ENCODE measurements around the gene TRIM26.
"Not testable (repeated sequence)": the region's sequence is repeated elsewhere in the genome, so short reads cannot be mapped to it uniquely, and the experiment has no call there.

The TRIM26 gene

GRCh38 chr6:30152910-30153610 lies 60.1 kb downstream of the TRIM26 start:
- no peak for DNase-seq

- no peak for DNase-seq
These were observed 61.1 kb downstream of the TRIM26 start for GRCh38 chr6:30152016-30152673.

- no peak for DNase-seq
These were observed 61.6 kb downstream of the TRIM26 start for GRCh38 chr6:30151580-30151979.

- no peak for DNase-seq
These were observed 62.4 kb downstream of the TRIM26 start for GRCh38 chr6:30150671-30151395.

GRCh38 chr6:30149858-30150550 lies 63.2 kb downstream of the TRIM26 start:
- DNase-seq: no peak

GRCh38 chr6:30149234-30149633 lies 64.0 kb downstream of the TRIM26 start:
- DNase-seq: no peak

- DNase-seq: no peak
These were observed 66.1 kb downstream of the TRIM26 start for GRCh38 chr6:30147096-30147495.

GRCh38 chr6:30145818-30146217 lies 67.4 kb downstream of the TRIM26 start:
- DNase-seq: no peak

- DNase-seq: no peak
These were observed 68.4 kb downstream of the TRIM26 start for GRCh38 chr6:30144811-30145210.

- no peak for DNase-seq
These were observed 69.4 kb downstream of the TRIM26 start for GRCh38 chr6:30143780-30144179.

- DNase-seq: no peak
These were observed 70.5 kb downstream of the TRIM26 start for GRCh38 chr6:30142665-30143064.

- DNase-seq: not testable (repeated sequence)
These were observed 73.0 kb downstream of the TRIM26 start for GRCh38 chr6:30140240-30140639.

- DNase-seq: no peak
These were observed 76.5 kb downstream of the TRIM26 start for GRCh38 chr6:30136570-30137286.

GRCh38 chr6:30135757-30136156 lies 77.4 kb downstream of the TRIM26 start, which contains the start of gene TRIM40:
TRIM40 (plus strand) TSS chr6:30136140; CDS start chr6:30137037, 897 bp downstream.
- no peak for DNase-seq

- DNase-seq: no peak
These were observed 78.1 kb downstream of the TRIM26 start for GRCh38 chr6:30135147-30135546.
